Esophagus squamous epithelium (tissue), 5 donors: ENCODE data around the gene ARHGEF28. TPM values are rescaled to one million over a fixed set of nuclear protein-coding genes. Genes with fewer than 3 reads are reported as not detected.
A peak's percentile ranks its signal among the peaks of the same experiment; 100 is the strongest.

Experiments
- DNase-seq: peaks from one replicate; lab custom pipeline; 2025; lab: John Stamatoyannopoulos, UW
- H3K27ac ChIP-seq, 4 donors: fragments of 200-600 bp; sonication (generic); one replicate each; pipeline ENCODE4 v1.5.1; 2016 to 2019; ENCODE audit warnings: mild to moderate bottlenecking in 1 of 4
- H3K27me3 ChIP-seq, 4 donors: fragments of 200-600 bp; sonication (generic); 1 replicate in 3 of 4; 2 replicates in 1 of 4; pipeline versions ENCODE4 v1.5.1 to v1.6.0; 2017 to 2021; ENCODE audit warnings: antibody characterized with exemption in 1 of 4
- H3K36me3 ChIP-seq, 3 donors: fragments of 200-600 bp; sonication (generic); one replicate each; pipeline ENCODE4 v1.5.1; 2016 to 2019
- H3K4me1 ChIP-seq, 3 donors: fragments of 200-600 bp; sonication (generic); one replicate each; pipeline ENCODE4 v1.5.1; 2017 to 2019
- H3K4me3 ChIP-seq, 4 donors: fragments of 200-600 bp; sonication (generic); 1 replicate in 3 of 4; 2 replicates in 1 of 4; pipeline ENCODE4 v1.5.1; 2016 to 2019; ENCODE audit warnings: mild to moderate bottlenecking in 2 of 4, moderate library complexity in 1 of 4
- H3K9me3 ChIP-seq, 3 donors: fragments of 200-600 bp; sonication (generic); one replicate each; pipeline ENCODE4 v1.5.1; 2016 to 2019
- CTCF ChIP-seq, 6 experiments: fragments of 450-650 bp in 4 of 6; fragments of 200-600 bp in 2 of 6; sonication (generic) in 2 of 6; IDR thresholded peaks; one replicate each; pipeline ENCODE4 v1.5.1; 2016 to 2019; ENCODE audit warnings: antibody characterized with exemption in 6 of 6, mild to moderate bottlenecking in 4 of 6, moderate library complexity in 4 of 6
- POLR2A ChIP-seq, 4 donors: fragments of 450-650 bp; IDR thresholded peaks; one replicate each; pipeline ENCODE4 v1.6.1; 2017; ENCODE audit warnings: antibody characterized with exemption in 4 of 4, mild to moderate bottlenecking in 4 of 4, moderate library complexity in 3 of 4
- WGBS, 2 donors: methylation state at CpG; one replicate each; pipeline ENCODE4 v1.1.5; 2018; 5-methylcytosine and 5-hydroxymethylcytosine counted together
- intact Hi-C: fragments of 100-400 bp; cut with DNase I; formaldehyde crosslinking; loops from one replicate; pipeline ENCODE4 v1.15.0; 2022
- total RNA-seq, 4 donors: library from RNA; depleted of rRNA; stranded (reverse); fragments of >200 nt; gene quantifications; one replicate each; pipeline ENCODE4 v1.1.0, GENCODE V29; 2016
- donor health status: DM: yes; HTN: yes; CAD: no.

Gene ARHGEF28
- total RNA-seq, 4 donors from 2014 or later = 9.2 to 34.3 (median 12.7) TPM

DNA sequence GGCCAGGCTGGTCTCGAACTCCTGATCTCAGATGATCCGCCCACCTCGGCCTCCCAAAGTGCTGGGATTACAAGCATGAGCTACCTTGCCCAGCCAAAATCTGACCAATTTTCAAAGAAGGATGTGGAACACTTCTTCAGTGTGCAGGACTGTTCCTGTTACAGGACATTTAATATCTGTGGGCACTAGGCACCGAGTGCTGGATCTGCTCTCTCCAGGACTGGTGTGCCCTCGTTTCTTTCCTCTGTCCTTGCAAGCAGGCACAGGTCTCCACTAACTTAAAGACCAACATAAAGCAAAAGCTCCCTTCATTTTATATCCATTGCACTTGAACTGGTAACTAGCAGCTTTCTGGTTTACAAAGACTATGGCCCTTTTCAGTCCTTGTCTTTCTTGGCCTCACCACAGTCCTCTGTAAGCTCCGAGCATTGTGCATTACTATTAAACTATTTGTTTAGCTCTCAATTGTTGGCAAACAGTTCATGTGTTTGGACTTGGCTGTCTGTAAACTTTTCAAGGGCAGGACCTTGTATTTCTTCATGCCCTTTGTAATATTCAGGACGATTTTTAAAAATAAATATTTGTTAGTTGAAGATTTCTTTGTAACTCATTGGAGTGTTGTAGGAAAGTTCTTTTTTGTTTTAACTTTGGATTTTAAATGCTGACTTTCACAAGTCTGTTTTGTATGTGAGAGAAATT, 37.3 kb downstream of the ARHGEF28 start:
- Histone ChIP-seq H3K4me3 (no peak overlapping the region), H3K27ac (peak overlapping the region in 3 of 4 donors; percentile 13 to 66 (median 48)), H3K27me3 (no peaks in the 10 kb centered on the region), H3K9me3 (no peaks in the 10 kb centered on the region), H3K36me3 (no peaks in the 10 kb centered on the region), H3K4me1 (peaks cover 0 to 67% (median 6%) of the 10 kb centered on the region in 3 donors)
- intact Hi-C loops = no loop called here
- no peak for DNase-seq
- no peak for TF ChIP-seq POLR2A (IDR thresholded peaks at IDR 0.05)
- TF ChIP-seq CTCF (IDR thresholded peaks at IDR 0.05) = no peak
- 51 to 61% methylated on average over 7 of the region's 7 CpGs for WGBS, 2 donors

DNA sequence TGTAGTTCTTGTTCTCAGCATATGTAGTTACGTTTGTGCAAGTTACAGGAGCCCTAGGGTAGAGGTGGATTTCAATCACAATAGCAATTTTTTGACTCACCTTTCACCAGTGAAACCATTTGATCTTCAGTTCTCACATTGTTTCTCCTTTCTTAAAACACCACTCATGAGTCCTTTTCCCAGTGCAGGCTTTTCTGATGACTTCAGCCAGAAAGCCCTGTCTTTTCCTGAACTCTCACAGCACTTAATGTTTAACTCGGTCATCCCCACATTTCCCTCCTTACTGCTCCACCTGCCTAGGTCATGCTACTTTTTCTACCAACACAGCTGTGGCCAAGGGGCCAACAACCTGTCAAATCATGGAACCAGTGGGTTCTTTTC, 37.9 kb downstream of the ARHGEF28 start:
- no peak for TF ChIP-seq CTCF (IDR thresholded peaks at IDR 0.05)
- TF ChIP-seq POLR2A (IDR thresholded peaks at IDR 0.05) = no peak
- H3K4me1 ChIP-seq = peaks cover 0 to 67% (median 6%) of the 10 kb centered on the region in 3 donors
- no peaks in the 10 kb centered on the region for H3K27me3 ChIP-seq
- WGBS, 2 donors = 30 to 49% methylated on average over 2 of the region's 2 CpGs
- H3K4me3 ChIP-seq = no peak overlapping the region
- no peaks in the 10 kb centered on the region for H3K9me3 ChIP-seq
- intact Hi-C loops = no loop called here
- peak overlapping the region in 3 of 4 donors; percentile 43 to 66 (median 48) for H3K27ac ChIP-seq
- H3K36me3 ChIP-seq = no peaks in the 10 kb centered on the region
- no peak for DNase-seq

GRCh38 chr5:73664796-73665195, 38.8 kb downstream of the ARHGEF28 start:
- H3K9me3 ChIP-seq = no peaks in the 10 kb centered on the region
- TF ChIP-seq POLR2A (IDR thresholded peaks at IDR 0.05) = no peak
- no peak for TF ChIP-seq CTCF (IDR thresholded peaks at IDR 0.05)
- H3K4me1 ChIP-seq = peaks cover 0 to 67% (median 6%) of the 10 kb centered on the region in 3 donors
- no peaks in the 10 kb centered on the region for H3K36me3 ChIP-seq
- H3K4me3 ChIP-seq = no peak overlapping the region
- no peak overlapping the region for H3K27ac ChIP-seq
- no peaks in the 10 kb centered on the region for H3K27me3 ChIP-seq
- intact Hi-C loops = no loop called here
- DNase-seq = no peak

DNA sequence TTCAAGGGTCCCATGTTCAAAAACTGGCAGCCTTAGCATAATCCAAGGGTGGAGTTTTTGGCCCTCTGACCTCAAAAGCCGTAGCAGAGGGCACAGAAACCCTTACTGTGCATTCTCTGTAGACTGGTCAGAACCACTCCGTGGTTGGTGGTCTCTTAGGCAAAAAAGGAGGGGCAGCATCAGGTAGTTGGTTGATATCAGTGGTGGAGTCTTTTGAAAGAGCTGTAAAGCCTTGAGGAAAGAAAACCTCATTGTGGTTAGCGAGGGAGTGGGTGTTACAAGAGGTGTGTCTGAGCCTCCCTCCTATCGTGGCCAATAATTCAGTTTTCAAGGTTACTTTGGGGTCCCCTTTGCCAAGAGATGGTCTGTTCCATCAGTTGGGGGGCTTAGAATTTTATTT, 40.9 kb downstream of the ARHGEF28 start:
- no peak for TF ChIP-seq POLR2A (IDR thresholded peaks at IDR 0.05)
- TF ChIP-seq CTCF (IDR thresholded peaks at IDR 0.05) = no peak
- no peaks in the 10 kb centered on the region for H3K27me3 ChIP-seq
- H3K4me3 ChIP-seq = no peak overlapping the region
- DNase-seq = no peak
- 68 to 95% methylated on average over 2 to 4 of the region's 4 CpGs for WGBS, 2 donors
- intact Hi-C loops = no loop called here
- H3K9me3 ChIP-seq = no peaks in the 10 kb centered on the region
- H3K4me1 ChIP-seq = peaks cover 0 to 56% (median 6%) of the 10 kb centered on the region in 3 donors
- no peak overlapping the region for H3K27ac ChIP-seq
- no peaks in the 10 kb centered on the region for H3K36me3 ChIP-seq

- Histone ChIP-seq H3K36me3 (no peaks in the 10 kb centered on the region), H3K4me3 (no peak overlapping the region), H3K27me3 (no peaks in the 10 kb centered on the region), H3K27ac (no peak overlapping the region), H3K9me3 (no peaks in the 10 kb centered on the region), H3K4me1 (peaks cover 0 to 51% (median 10%) of the 10 kb centered on the region in 3 donors)
- TF ChIP-seq CTCF (IDR thresholded peaks at IDR 0.05) (no peak), POLR2A (IDR thresholded peaks at IDR 0.05) (no peak)
- DNase-seq = no peak
- WGBS, 2 donors = 60 to 65% methylated on average over 4 of the region's 4 CpGs
- intact Hi-C loops = no loop called here
Measured at GRCh38 chr5:73668017-73668416, 42.0 kb downstream of the ARHGEF28 start.
